Ectodermal cell (in vitro differentiated cells): ENCODE data around the gene RPL36.

Source experiments
- H3K27ac ChIP-seq: 2 replicates; pipeline ENCODE4 v1.7.0; 2013; ENCODE audit warnings: mild to moderate bottlenecking, low read depth, low read length; ENCODE audit not compliant: insufficient read depth, poor library complexity, severe bottlenecking
- H3K27me3 ChIP-seq: 2 replicates; pipeline ENCODE4 v1.7.0; 2013; ENCODE audit warnings: mild to moderate bottlenecking, low read length; ENCODE audit not compliant: insufficient read depth, control insufficient read depth, poor library complexity, severe bottlenecking
- H3K36me3 ChIP-seq: one replicate; pipeline ENCODE4 v1.7.0; 2013; ENCODE audit warnings: low read length; ENCODE audit not compliant: control insufficient read depth, insufficient read depth
- H3K4me1 ChIP-seq: one replicate; pipeline ENCODE4 v1.7.0; 2013; ENCODE audit warnings: low read length; ENCODE audit not compliant: control insufficient read depth, insufficient read depth
- H3K4me3 ChIP-seq: 2 replicates; pipeline ENCODE4 v1.7.0; 2013; ENCODE audit warnings: low read depth, low read length, control low read depth; ENCODE audit not compliant: insufficient read depth
- H3K9me3 ChIP-seq: 2 replicates; pipeline ENCODE4 v1.7.0; 2013; ENCODE audit warnings: mild to moderate bottlenecking, low read length, moderate library complexity; ENCODE audit not compliant: control insufficient read depth
- WGBS, 2 experiments: methylation state at CpG; one replicate each; pipeline ENCODE4 v1.1.7; 2013; ENCODE audit warnings: missing lambda C conversion rate in 2 of 2; 5-methylcytosine and 5-hydroxymethylcytosine counted together

The RPL36 gene

GRCh38 chr19:5672708-5673459 lies 17.2 kb upstream of the RPL36 start:
- Histone ChIP-seq H3K4me1 (peaks cover under 1% of the 10 kb centered on the region), H3K36me3 (peaks cover 22% of the 10 kb centered on the region), H3K9me3 (no peaks in the 10 kb centered on the region), H3K27ac (no peak overlapping the region), H3K27me3 (no peaks in the 10 kb centered on the region), H3K4me3 (no peak overlapping the region)
- 94 to 96% methylated on average over 13 of the region's 13 CpGs for whole genome bisulfite sequencing, 2 experiments

GRCh38 chr19:5673752-5674151 lies 16.3 kb upstream of the RPL36 start:
- H3K27ac ChIP-seq, result no peak overlapping the region
- no peak overlapping the region for H3K4me3 ChIP-seq

GRCh38 chr19:5674714-5675113 lies 15.4 kb upstream of the RPL36 start:
- H3K36me3 ChIP-seq, result peaks cover 12% of the 10 kb centered on the region

More at GRCh38 chr19:5673752-5674151, 16.3 kb upstream of the RPL36 start:
- Histone ChIP-seq H3K9me3 (no peaks in the 10 kb centered on the region), H3K36me3 (peaks cover 22% of the 10 kb centered on the region), H3K4me1 (no peaks in the 10 kb centered on the region), H3K27me3 (no peaks in the 10 kb centered on the region)
- 96 to 97% methylated on average over 1 of the region's 1 CpG for WGBS, 2 experiments

GRCh38 chr19:5676105-5676771 lies 13.9 kb upstream of the RPL36 start:
- WGBS, 2 experiments, result 93 to 94% methylated on average over 17 of the region's 17 CpGs
- H3K27me3 ChIP-seq, result no peaks in the 10 kb centered on the region
- H3K27ac ChIP-seq, result no peak overlapping the region
- H3K4me1 ChIP-seq, result peaks cover under 1% of the 10 kb centered on the region
- H3K36me3 ChIP-seq, result peaks cover 9% of the 10 kb centered on the region
- H3K9me3 ChIP-seq, result no peaks in the 10 kb centered on the region
- no peak overlapping the region for H3K4me3 ChIP-seq

More at GRCh38 chr19:5674714-5675113, 15.4 kb upstream of the RPL36 start:
- Histone ChIP-seq H3K4me3 (no peak overlapping the region), H3K27me3 (no peaks in the 10 kb centered on the region), H3K9me3 (no peaks in the 10 kb centered on the region), H3K4me1 (no peaks in the 10 kb centered on the region), H3K27ac (no peak overlapping the region)
- 89 to 94% methylated on average over 5 of the region's 5 CpGs for WGBS, 2 experiments

GRCh38 chr19:5676772-5677105 lies 13.4 kb upstream of the RPL36 start:
- Histone ChIP-seq H3K4me1 (peaks cover 6% of the 10 kb centered on the region), H3K36me3 (peaks cover 5% of the 10 kb centered on the region), H3K9me3 (no peaks in the 10 kb centered on the region), H3K4me3 (no peak overlapping the region), H3K27ac (no peak overlapping the region), H3K27me3 (no peaks in the 10 kb centered on the region)
- WGBS, 2 experiments, result 88% methylated on average over 13 of the region's 13 CpGs

- no peaks in the 10 kb centered on the region for H3K27me3 ChIP-seq
- no peaks in the 10 kb centered on the region for H3K9me3 ChIP-seq
- H3K4me3 ChIP-seq, result no peak overlapping the region
- H3K4me1 ChIP-seq, result peaks cover 9% of the 10 kb centered on the region
- WGBS, 2 experiments, result 87 to 91% methylated on average over 10 of the region's 10 CpGs
- peaks cover 3% of the 10 kb centered on the region for H3K36me3 ChIP-seq
- H3K27ac ChIP-seq, result no peak overlapping the region
Observed at GRCh38 chr19:5677136-5677535, 13.0 kb upstream of the RPL36 start.

- Histone ChIP-seq H3K4me1 (peaks cover 13% of the 10 kb centered on the region), H3K27ac (no peak overlapping the region), H3K9me3 (no peaks in the 10 kb centered on the region), H3K27me3 (no peaks in the 10 kb centered on the region), H3K4me3 (no peak overlapping the region), H3K36me3 (peaks cover 3% of the 10 kb centered on the region)
- 94 to 96% methylated on average over 9 of the region's 9 CpGs for WGBS, 2 experiments
Observed at GRCh38 chr19:5677580-5677979, 12.5 kb upstream of the RPL36 start.

- 94 to 95% methylated on average over 21 to 22 of the region's 22 CpGs for WGBS, 2 experiments
- no peaks in the 10 kb centered on the region for H3K27me3 ChIP-seq
Observed at GRCh38 chr19:5678071-5678718, 11.9 kb upstream of the RPL36 start.

GRCh38 chr19:5679289-5680083 lies 10.6 kb upstream of the RPL36 start:
- H3K27me3 ChIP-seq, result no peaks in the 10 kb centered on the region
- H3K4me3 ChIP-seq, result peak overlapping the region; percentile 83
- no peak overlapping the region for H3K27ac ChIP-seq
- no peaks in the 10 kb centered on the region for H3K9me3 ChIP-seq
- H3K4me1 ChIP-seq, result peaks cover 13% of the 10 kb centered on the region
- WGBS, 2 experiments, result 59% methylated on average over 26 of the region's 26 CpGs
- peaks cover 3% of the 10 kb centered on the region for H3K36me3 ChIP-seq

More at GRCh38 chr19:5678071-5678718, 11.9 kb upstream of the RPL36 start:
- Histone ChIP-seq H3K4me1 (peaks cover 13% of the 10 kb centered on the region), H3K36me3 (peaks cover 3% of the 10 kb centered on the region), H3K4me3 (no peak overlapping the region), H3K9me3 (no peaks in the 10 kb centered on the region), H3K27ac (no peak overlapping the region)
